ENCODE results near the gene IGFBP2. TPM values are rescaled to one million over a fixed set of nuclear protein-coding genes. Genes with fewer than 3 reads are reported as not detected.

The IGFBP2 gene
- total and polyA plus RNA-seq, 2 of the 13 experiments (the other 11 are each of a cell fraction or from before 2014, with no cell fraction given): 2.0 to 5.8 TPM

GRCh38 chr2:216635171-216635570 is 2.0 kb downstream of the IGFBP2 start (continued):
- TF ChIP-seq REST (IDR thresholded peaks at IDR 0.05; ENCODE audit: borderline replicate concordance in 1 of 2, low read depth in 1 of 2, low read length in 2 of 2): no peak
- TF ChIP-seq ZFAT (CRISPR knock-in tag; conservative IDR thresholded peaks at IDR 0.05): no peak
- TF ChIP-seq SIX4 (CRISPR knock-in tag; IDR thresholded peaks at IDR 0.05): no peak
- no peak for TF ChIP-seq ZNF546 (CRISPR knock-in tag; conservative IDR thresholded peaks at IDR 0.05)
- TF ChIP-seq FOSL2 (CRISPR knock-in tag; IDR thresholded peaks at IDR 0.05): no peak
- no peak for TF ChIP-seq ZNF414 (CRISPR knock-in tag; IDR thresholded peaks at IDR 0.05)
- no peak for TF ChIP-seq RFX5 (IDR thresholded peaks at IDR 0.05; ENCODE audit: low read depth, low read length)
- no peak for TF ChIP-seq TOPORS (CRISPR knock-in tag; IDR thresholded peaks at IDR 0.05)
- no peak for TF ChIP-seq TFAP4 (IDR thresholded peaks at IDR 0.05; ENCODE audit: borderline replicate concordance, low read depth)
- no peak for TF ChIP-seq THYN1 (CRISPR knock-in tag; IDR thresholded peaks at IDR 0.05; ENCODE audit: borderline replicate concordance, low read depth)
- no peak for TF ChIP-seq ZNF670 (CRISPR knock-in tag; IDR thresholded peaks at IDR 0.05; ENCODE audit: borderline replicate concordance)
